HG02852 (cell line): ENCODE data around the gene PDE7B.
"Not testable (repeated sequence)": the region's sequence is repeated elsewhere in the genome, so short reads cannot be mapped to it uniquely, and the experiment has no call there.

Source experiments
- ATAC-seq: cut with Tn5 transposase; IDR thresholded peaks from one replicate; pipeline ENCODE4 v1.9.1; 2021; ENCODE audit warnings: mild to moderate bottlenecking, moderate library complexity; ENCODE audit not compliant: unreplicated experiment

The PDE7B gene

GRCh38 chr6:136216503-136217401, 365.3 kb downstream of the PDE7B start:
- no peak for ATAC-seq

GRCh38 chr6:136224974-136225373, 373.5 kb downstream of the PDE7B start:
- not testable (repeated sequence) for ATAC-seq

GRCh38 chr6:136225496-136225895, 374.0 kb downstream of the PDE7B start:
- ATAC-seq = no peak

GRCh38 chr6:136226027-136226673, 374.6 kb downstream of the PDE7B start:
- peak; percentile 76 for ATAC-seq

- ATAC-seq = peak; percentile 16
Observed at GRCh38 chr6:136226674-136227377, 375.3 kb downstream of the PDE7B start.

- peak; percentile 56 for ATAC-seq
Observed at GRCh38 chr6:136228814-136229213, 377.3 kb downstream of the PDE7B start.

- ATAC-seq = no peak
Observed at GRCh38 chr6:136230219-136230853, 378.8 kb downstream of the PDE7B start.

- no peak for ATAC-seq
Observed at GRCh38 chr6:136232701-136233100, 381.2 kb downstream of the PDE7B start.

GRCh38 chr6:136235233-136235564, 383.7 kb downstream of the PDE7B start:
- no peak for ATAC-seq

GRCh38 chr6:136236466-136237293, 385.2 kb downstream of the PDE7B start:
- no peak for ATAC-seq

- ATAC-seq = no peak
Observed at GRCh38 chr6:136244061-136244616, 392.6 kb downstream of the PDE7B start.
